DND-41 (cell line): ENCODE measurements around the gene EMC7.

Source experiments
- ATAC-seq: fragments of 200-7000 bp; cut with Tn5 transposase; 3 replicates; pipeline ENCODE4 v1.9.1; 2021; ENCODE audit warnings: low read depth; ENCODE audit not compliant: insufficient read depth
- DNase-seq: peaks from one replicate; pipeline ENCODE4 v3.0.0-alpha.2; 2020
- H2AFZ ChIP-seq: 2 replicates; pipeline ENCODE4 v1.6.0; 2012; ENCODE audit warnings: low read depth, low read length
- H3K27ac ChIP-seq: 2 replicates; pipeline ENCODE4 v1.5.1; 2012; ENCODE audit warnings: low read length, inconsistent platforms
- H3K27me3 ChIP-seq: fragments of 200-600 bp; sonication (generic); 2 replicates; pipeline ENCODE4 v1.6.0; 2012; ENCODE audit warnings: low read length, mild to moderate bottlenecking, inconsistent platforms; ENCODE audit not compliant: insufficient read depth, poor library complexity
- H3K36me3 ChIP-seq: 2 replicates; pipeline ENCODE4 v1.5.1; 2012; ENCODE audit warnings: low read length, inconsistent platforms; ENCODE audit not compliant: insufficient read depth
- H3K4me1 ChIP-seq: 2 replicates; pipeline ENCODE4 v1.5.1; 2012; ENCODE audit warnings: mild to moderate bottlenecking, low read length; ENCODE audit not compliant: insufficient read depth
- H3K4me2 ChIP-seq: 2 replicates; pipeline ENCODE4 v1.6.0; 2012; ENCODE audit warnings: mild to moderate bottlenecking, moderate library complexity, low read length, inconsistent platforms; ENCODE audit not compliant: insufficient read depth
- H3K4me3 ChIP-seq, 2 experiments: fragments of 200-600 bp in 1 of 2; shearing (Covaris generic) in 1 of 2; 2 replicates each; pipeline ENCODE4 v1.5.1; 2012 to 2016; ENCODE audit warnings: inconsistent platforms in 2 of 2, low read length in 2 of 2, mild to moderate bottlenecking in 2 of 2, low read depth in 1 of 2, moderate library complexity in 1 of 2
- H3K79me2 ChIP-seq: 2 replicates; pipeline ENCODE4 v1.6.0; 2012; ENCODE audit warnings: low read length, inconsistent platforms; ENCODE audit not compliant: insufficient read depth
- H3K9ac ChIP-seq: 2 replicates; pipeline ENCODE4 v1.6.0; 2012; ENCODE audit warnings: low read depth, mild to moderate bottlenecking, inconsistent platforms, low read length, moderate library complexity
- H3K9me3 ChIP-seq: 2 replicates; pipeline ENCODE4 v1.5.1; 2012; ENCODE audit warnings: low read length, moderate library complexity, mild to moderate bottlenecking, inconsistent platforms; ENCODE audit not compliant: insufficient read depth, severe bottlenecking
- H4K20me1 ChIP-seq: 2 replicates; pipeline ENCODE4 v1.6.0; 2012; ENCODE audit warnings: low read length; ENCODE audit not compliant: insufficient read depth
- EZH2 ChIP-seq: IDR thresholded peaks from 3 replicates; pipeline ENCODE4 v1.6.1; 2012; ENCODE audit warnings: borderline replicate concordance, low read depth, mild to moderate bottlenecking, moderate library complexity, low read length, inconsistent platforms; ENCODE audit not compliant: severe bottlenecking
- TF ChIP-seq, protein P1 (sequence below): IDR thresholded peaks from 2 replicates; pipeline ENCODE4 v1.5.1; 2012; ENCODE audit warnings: borderline replicate concordance, low read length, moderate library complexity, mild to moderate bottlenecking; ENCODE audit not compliant: poor library complexity, severe bottlenecking; ENCODE audit errors: extremely low read depth

The EMC7 gene

DNA sequence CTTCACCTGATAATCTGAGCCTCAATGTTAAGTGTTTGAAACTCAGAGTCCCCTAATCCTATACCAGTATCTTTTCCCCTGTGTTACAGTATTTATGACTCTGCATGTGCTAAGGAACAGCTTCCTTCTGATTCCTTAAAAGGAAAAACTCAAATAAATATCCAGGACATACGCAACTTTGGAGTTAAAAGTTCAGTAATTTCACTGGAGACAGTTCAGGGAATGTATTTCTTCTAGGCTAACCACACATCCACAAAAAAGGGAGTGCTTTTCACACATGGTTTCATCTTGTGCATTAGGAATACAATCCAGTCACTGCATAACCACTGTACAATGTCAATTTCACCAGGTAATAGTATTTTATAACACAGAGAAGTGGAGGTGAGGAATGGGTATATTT lies 31.2 kb upstream of the EMC7 start:
- DNase-seq, result no peak
- Histone ChIP-seq H3K79me2 (no peaks in the 10 kb centered on the region), H3K36me3 (no peaks in the 10 kb centered on the region; the same call in 1 of the 2 replicates), H3K4me1 (no peaks in the 10 kb centered on the region), H2AFZ (no peak overlapping the region), H3K9me3 (no peaks in the 10 kb centered on the region), H3K27ac (no peak overlapping the region), H3K4me3 (no peak overlapping the region), H3K4me2 (no peak overlapping the region), H3K27me3 (no peaks in the 10 kb centered on the region), H4K20me1 (no peaks in the 10 kb centered on the region), H3K9ac (no peak overlapping the region)
- ATAC-seq, result no peak
- TF ChIP-seq, protein P1, sequence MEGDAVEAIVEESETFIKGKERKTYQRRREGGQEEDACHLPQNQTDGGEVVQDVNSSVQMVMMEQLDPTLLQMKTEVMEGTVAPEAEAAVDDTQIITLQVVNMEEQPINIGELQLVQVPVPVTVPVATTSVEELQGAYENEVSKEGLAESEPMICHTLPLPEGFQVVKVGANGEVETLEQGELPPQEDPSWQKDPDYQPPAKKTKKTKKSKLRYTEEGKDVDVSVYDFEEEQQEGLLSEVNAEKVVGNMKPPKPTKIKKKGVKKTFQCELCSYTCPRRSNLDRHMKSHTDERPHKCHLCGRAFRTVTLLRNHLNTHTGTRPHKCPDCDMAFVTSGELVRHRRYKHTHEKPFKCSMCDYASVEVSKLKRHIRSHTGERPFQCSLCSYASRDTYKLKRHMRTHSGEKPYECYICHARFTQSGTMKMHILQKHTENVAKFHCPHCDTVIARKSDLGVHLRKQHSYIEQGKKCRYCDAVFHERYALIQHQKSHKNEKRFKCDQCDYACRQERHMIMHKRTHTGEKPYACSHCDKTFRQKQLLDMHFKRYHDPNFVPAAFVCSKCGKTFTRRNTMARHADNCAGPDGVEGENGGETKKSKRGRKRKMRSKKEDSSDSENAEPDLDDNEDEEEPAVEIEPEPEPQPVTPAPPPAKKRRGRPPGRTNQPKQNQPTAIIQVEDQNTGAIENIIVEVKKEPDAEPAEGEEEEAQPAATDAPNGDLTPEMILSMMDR, result no peak
- no peak for TF ChIP-seq EZH2

DNA sequence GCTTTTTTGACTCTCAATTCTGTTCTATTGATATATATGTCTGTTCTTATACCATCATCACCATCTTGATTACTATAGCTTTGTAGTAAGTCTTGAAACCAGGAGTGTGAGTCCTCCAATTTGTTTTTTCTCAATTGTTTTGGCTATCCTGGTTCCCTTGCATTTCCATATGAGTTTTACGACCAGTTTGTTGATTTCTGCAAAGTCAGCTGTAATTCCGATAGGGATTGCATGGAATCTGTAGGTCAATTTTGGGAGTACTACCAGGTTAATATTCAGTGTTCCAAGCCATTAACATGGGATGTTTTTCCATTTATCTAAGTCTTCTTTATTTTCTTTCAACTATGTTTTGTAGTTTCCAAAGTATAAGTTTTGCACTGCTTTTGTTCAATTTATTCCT lies 27.2 kb upstream of the EMC7 start:
- Histone ChIP-seq H3K79me2 (no peaks in the 10 kb centered on the region), H3K27me3 (no peaks in the 10 kb centered on the region), H3K4me3 (no peak overlapping the region), H4K20me1 (no peaks in the 10 kb centered on the region), H3K9me3 (no peaks in the 10 kb centered on the region), H2AFZ (no peak overlapping the region), H3K4me1 (no peaks in the 10 kb centered on the region), H3K9ac (no peak overlapping the region), H3K4me2 (no peak overlapping the region), H3K36me3 (no peaks in the 10 kb centered on the region), H3K27ac (no peak overlapping the region)
- TF ChIP-seq EZH2, result no peak
- TF ChIP-seq, protein P1, result no peak
- no peak for DNase-seq
- no peak for ATAC-seq

DNA sequence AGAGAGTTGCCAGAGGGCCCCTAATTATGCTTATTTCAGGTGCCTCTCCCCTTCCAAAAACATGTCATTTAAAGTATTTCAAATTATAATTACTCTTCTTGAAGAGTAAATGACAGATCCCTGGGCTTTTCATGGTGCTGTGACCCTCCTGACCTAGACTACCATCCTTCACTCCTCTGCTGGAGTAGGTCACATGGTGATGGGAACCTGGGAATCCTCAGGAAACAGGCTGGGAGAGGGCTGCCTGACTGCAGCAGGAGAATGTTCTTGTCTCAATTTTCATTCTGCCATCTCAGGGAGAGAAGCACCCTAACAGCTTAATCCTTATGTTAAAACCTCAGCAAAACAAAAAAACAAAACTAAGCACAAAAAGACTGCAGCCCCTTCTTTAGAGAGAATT lies 24.9 kb upstream of the EMC7 start:
- Histone ChIP-seq H3K4me1 (no peaks in the 10 kb centered on the region), H4K20me1 (no peaks in the 10 kb centered on the region), H3K9me3 (no peaks in the 10 kb centered on the region), H3K27ac (no peak overlapping the region), H3K4me2 (no peak overlapping the region), H2AFZ (no peak overlapping the region), H3K9ac (no peak overlapping the region), H3K36me3 (no peaks in the 10 kb centered on the region), H3K4me3 (no peak overlapping the region), H3K27me3 (no peaks in the 10 kb centered on the region), H3K79me2 (no peaks in the 10 kb centered on the region)
- DNase-seq (no peak), ATAC-seq (no peak)
- TF ChIP-seq, protein P1, result no peak
- no peak for TF ChIP-seq EZH2

DNA sequence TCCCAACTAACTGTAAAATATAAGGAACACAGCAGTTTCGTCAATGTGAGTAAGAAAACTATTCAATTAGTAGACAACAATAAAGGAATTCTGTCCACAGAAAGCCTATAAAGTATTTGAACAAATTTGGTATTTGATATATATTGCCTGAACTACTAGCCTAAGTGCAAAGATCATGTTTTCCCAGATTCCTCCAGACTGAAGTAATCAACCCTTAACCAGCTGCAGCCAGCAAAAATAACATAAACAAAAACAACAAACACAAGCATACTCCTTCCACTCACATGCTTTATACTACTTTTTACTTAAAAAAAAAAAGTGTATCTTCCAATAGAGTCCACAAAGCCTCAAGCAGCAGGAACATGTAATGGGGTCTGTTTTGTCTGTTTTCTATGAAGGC lies 24.3 kb upstream of the EMC7 start:
- Histone ChIP-seq H3K4me3 (no peak overlapping the region), H3K79me2 (no peaks in the 10 kb centered on the region), H3K4me1 (no peaks in the 10 kb centered on the region), H3K9ac (no peak overlapping the region), H2AFZ (no peak overlapping the region), H3K27me3 (no peaks in the 10 kb centered on the region), H3K9me3 (no peaks in the 10 kb centered on the region), H3K4me2 (no peak overlapping the region), H3K36me3 (no peaks in the 10 kb centered on the region), H3K27ac (no peak overlapping the region), H4K20me1 (no peaks in the 10 kb centered on the region)
- no peak for DNase-seq
- no peak for ATAC-seq
- TF ChIP-seq, protein P1, result no peak
- no peak for TF ChIP-seq EZH2
